ENCODE measurements around the gene FBXO31.
A peak's percentile ranks its signal among the peaks of the same experiment; 100 is the strongest.

Gene FBXO31

DNA sequence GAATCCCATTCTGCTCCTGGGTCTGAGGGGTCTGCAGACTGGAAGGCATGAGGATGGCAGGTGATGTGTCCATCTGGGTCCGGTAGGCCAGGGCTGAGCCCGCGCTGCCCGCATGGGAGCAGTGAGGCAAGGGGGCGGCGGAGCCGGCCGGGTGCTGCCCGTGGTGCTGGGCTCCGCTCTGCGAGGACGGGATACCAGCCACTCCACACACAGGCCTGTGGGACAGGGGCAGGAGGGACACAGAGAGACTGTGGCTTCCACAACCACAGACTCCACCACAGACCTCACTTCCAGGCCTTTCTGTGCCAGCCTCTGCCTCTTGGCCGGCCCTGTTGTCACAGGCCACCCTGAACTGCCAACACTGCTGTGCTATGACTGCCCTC lies 33.9 kb upstream of the FBXO31 start:
- DNase-seq (ENCODE audit: low read depth), result no peak
- TF ChIP-seq, protein P1, sequence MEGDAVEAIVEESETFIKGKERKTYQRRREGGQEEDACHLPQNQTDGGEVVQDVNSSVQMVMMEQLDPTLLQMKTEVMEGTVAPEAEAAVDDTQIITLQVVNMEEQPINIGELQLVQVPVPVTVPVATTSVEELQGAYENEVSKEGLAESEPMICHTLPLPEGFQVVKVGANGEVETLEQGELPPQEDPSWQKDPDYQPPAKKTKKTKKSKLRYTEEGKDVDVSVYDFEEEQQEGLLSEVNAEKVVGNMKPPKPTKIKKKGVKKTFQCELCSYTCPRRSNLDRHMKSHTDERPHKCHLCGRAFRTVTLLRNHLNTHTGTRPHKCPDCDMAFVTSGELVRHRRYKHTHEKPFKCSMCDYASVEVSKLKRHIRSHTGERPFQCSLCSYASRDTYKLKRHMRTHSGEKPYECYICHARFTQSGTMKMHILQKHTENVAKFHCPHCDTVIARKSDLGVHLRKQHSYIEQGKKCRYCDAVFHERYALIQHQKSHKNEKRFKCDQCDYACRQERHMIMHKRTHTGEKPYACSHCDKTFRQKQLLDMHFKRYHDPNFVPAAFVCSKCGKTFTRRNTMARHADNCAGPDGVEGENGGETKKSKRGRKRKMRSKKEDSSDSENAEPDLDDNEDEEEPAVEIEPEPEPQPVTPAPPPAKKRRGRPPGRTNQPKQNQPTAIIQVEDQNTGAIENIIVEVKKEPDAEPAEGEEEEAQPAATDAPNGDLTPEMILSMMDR (IDR thresholded peaks at IDR 0.05; ENCODE audit: insufficient read depth, low read depth, low read length, missing control alignments), result no peak
- no peak overlapping the region for H3K4me3 ChIP-seq (ENCODE audit: low read length)

DNA sequence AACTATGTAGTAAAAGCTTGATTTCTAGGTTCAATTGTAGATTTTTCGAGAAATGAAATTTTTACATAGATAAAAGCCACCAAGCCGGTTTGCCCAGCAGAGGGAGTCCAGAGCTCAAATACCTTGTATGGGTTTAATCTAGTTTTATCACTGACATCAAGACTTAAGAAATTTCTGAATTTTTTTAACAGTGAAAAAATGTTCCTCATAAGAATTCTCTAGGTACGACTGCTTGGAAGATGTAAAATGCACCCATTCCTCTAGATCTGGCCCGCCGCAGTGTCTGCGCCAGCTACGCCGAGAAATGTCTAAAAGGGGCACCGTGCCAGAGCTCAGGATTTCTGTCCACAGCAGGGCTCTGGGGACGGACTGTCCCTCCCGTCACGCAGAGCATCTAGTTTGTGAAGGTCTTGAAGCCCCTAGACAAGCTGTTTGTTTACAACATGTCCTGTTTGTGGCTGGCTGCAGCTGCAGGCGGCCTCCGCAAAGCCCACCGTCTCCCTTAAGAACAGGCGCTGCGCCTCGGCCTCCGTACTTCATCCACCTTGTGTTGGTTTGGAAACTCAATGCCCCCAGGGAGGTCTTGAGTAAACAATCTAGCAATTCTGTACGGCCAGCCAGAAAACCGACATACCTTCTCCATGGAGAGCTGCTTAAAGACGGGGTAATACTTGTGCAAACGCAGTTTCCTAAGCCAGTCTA lies 33.4 kb upstream of the FBXO31 start:
- peak; percentile 53 for DNase-seq (ENCODE audit: low read depth)
- TF ChIP-seq, protein P1 (IDR thresholded peaks at IDR 0.05; ENCODE audit: insufficient read depth, low read depth, low read length, missing control alignments), result peak; percentile 63
- no peak overlapping the region for H3K4me3 ChIP-seq (ENCODE audit: low read length)

DNA sequence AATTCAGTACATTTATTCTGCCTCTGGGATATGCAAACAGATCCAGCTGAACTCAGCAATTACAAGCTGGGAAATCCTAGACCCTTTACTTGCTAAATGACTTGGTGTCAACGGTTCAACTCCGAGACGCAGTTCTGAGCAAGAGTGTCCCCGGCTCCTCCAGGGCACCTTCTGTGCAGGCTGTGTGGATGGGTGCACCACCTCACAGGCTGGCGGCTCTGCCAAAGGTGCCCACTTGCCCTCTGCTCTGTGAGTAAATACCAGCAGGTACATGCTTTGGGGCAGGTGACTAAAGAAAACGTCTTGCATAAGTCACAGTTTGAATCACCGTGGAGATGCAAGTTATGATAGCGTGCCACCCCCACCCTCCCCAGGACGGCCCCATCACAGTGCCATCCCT lies 31.9 kb upstream of the FBXO31 start:
- TF ChIP-seq, protein P1 (IDR thresholded peaks at IDR 0.05; ENCODE audit: insufficient read depth, low read depth, low read length, missing control alignments), result no peak

DNA sequence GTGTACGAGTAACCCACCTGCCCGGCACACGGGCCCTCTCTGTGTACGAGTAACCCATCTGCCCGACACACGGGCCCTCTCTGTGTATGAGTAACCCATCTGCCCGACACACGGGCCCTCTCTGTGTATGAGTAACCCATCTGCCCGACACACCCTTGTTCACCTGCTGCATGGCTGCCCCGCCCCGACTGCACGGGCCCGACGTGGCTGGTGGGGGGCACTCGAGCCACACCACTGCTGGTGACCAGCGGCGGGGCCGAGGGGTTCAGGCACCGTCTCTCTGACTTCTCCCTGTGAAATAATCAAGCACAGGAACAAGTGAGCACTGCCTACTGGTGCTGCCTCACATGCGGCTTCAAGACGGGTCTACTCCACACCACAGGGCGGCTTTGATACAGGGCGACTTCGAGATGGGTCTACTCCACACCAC lies 30.7 kb upstream of the FBXO31 start:
- no peak overlapping the region for H3K4me3 ChIP-seq (ENCODE audit: low read length)
- DNase-seq (ENCODE audit: low read depth), result peak; percentile 51
- TF ChIP-seq, protein P1 (IDR thresholded peaks at IDR 0.05; ENCODE audit: insufficient read depth, low read depth, low read length, missing control alignments), result no peak

More for the DNA sequence above, 31.9 kb upstream of the FBXO31 start:
- H3K4me3 ChIP-seq (ENCODE audit: low read length), result no peak overlapping the region
- DNase-seq (ENCODE audit: low read depth), result peak; percentile 36

DNA sequence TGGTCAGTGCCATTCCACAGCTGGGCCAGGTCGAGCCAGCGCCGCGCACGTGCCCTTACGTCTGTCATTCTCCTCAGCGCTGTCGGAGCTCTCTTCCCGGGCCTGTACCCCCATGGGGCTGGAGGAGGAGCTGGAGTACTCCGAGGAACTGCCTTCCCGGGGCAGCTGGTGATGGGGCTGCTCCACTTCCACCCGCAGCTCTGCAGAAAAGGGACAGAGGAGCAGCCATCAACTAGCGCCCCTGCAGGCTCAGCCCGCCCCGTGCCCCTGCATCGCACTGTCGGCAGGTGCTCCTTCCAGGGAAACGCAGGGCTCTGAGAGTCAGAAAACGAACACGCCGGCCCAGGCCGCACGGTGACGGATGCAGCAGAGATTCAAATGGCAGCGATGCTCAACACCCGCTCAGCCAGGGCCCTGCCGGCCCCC lies 29.4 kb upstream of the FBXO31 start:
- H3K4me3 ChIP-seq (ENCODE audit: low read length), result no peak overlapping the region
- no peak for DNase-seq (ENCODE audit: low read depth)
- TF ChIP-seq, protein P1 (IDR thresholded peaks at IDR 0.05; ENCODE audit: insufficient read depth, low read depth, low read length, missing control alignments), result no peak

DNA sequence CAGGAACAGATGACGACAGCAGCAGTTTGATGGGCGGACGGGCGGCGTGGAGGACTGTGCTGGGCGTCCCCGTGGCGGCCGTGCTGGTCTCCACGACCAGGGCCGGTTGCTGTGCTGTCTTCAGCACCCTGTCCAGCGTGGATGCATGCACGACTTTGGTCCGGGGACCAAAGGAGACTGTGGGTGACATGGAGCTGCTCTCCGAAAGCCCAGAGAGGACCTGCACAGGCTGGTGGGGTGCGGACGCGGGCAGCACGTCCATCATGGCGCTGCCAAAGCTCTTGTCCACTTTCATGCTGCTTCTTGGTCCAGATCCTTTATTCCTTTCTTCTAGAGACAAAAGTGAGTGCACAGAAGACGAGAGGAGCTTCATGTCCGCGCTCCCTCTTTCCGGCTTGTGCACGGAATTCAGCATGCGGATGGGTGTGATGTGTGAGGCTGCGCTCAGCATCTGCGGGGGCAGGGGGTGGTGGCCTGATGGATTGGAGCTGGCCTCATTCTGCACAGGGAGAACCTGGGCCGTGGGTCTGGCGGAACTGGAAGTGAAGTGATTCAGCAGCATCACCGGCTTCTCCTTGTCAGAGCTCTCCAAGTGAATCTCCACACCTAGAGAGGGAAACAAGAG lies 28.9 kb upstream of the FBXO31 start:
- TF ChIP-seq, protein P1 (IDR thresholded peaks at IDR 0.05; ENCODE audit: insufficient read depth, low read depth, low read length, missing control alignments), result no peak
- no peak for DNase-seq (ENCODE audit: low read depth)
- no peak overlapping the region for H3K4me3 ChIP-seq (ENCODE audit: low read length)
